GM23338 (cell line): ENCODE data around the gene COPS4. TPM values are rescaled to one million over a fixed set of nuclear protein-coding genes. Genes with fewer than 3 reads are reported as not detected.
"Not testable (repeated sequence)": the region's sequence is repeated elsewhere in the genome, so short reads cannot be mapped to it uniquely, and the experiment has no call there.

Experiments used
- ATAC-seq: fragments of 200-7000 bp; cut with Tn5 transposase; 3 replicates; pipeline ENCODE4 v1.9.1; 2020
- DNase-seq: peaks from one replicate; pipeline ENCODE4 v3.0.0-alpha.2; 2015; ENCODE audit warnings: low spot score
- H2AFZ ChIP-seq: fragments of 200-600 bp; sonication (generic); 2 replicates; pipeline ENCODE4 v1.8.0; 2016; ENCODE audit warnings: antibody characterized with exemption, mild to moderate bottlenecking, moderate library complexity
- H3F3A ChIP-seq: fragments of 200-600 bp; sonication (generic); replicated peaks from 2 replicates; pipeline ENCODE4 v1.8.0; 2017; ENCODE audit warnings: antibody characterized with exemption, mixed run types, low read depth
- H3K27ac ChIP-seq: fragments of 200-600 bp; sonication (generic); 2 replicates; pipeline ENCODE4 v1.6.1; 2016; ENCODE audit warnings: low read depth
- H3K27me3 ChIP-seq: fragments of 200-600 bp; sonication (generic); 2 replicates; pipeline ENCODE4 v1.8.0; 2016; ENCODE audit warnings: mild to moderate bottlenecking, mixed run types, moderate library complexity; ENCODE audit not compliant: insufficient read depth
- H3K36me3 ChIP-seq: fragments of 200-600 bp; sonication (generic); 2 replicates; pipeline ENCODE4 v1.8.0; 2016; ENCODE audit warnings: mild to moderate bottlenecking; ENCODE audit not compliant: insufficient read depth
- H3K4me1 ChIP-seq: fragments of 200-600 bp; sonication (generic); 2 replicates; pipeline ENCODE4 v1.8.0; 2016; ENCODE audit warnings: mild to moderate bottlenecking, moderate library complexity; ENCODE audit not compliant: insufficient read depth
- H3K4me2 ChIP-seq: fragments of 200-600 bp; sonication (generic); 2 replicates; pipeline ENCODE4 v1.7.1; 2017; ENCODE audit warnings: mixed run types
- H3K4me3 ChIP-seq: fragments of 200-600 bp; sonication (generic); 2 replicates; pipeline ENCODE4 v1.6.1; 2016; ENCODE audit warnings: mixed run types
- H3K79me2 ChIP-seq: fragments of 200-600 bp; sonication (generic); replicated peaks from 2 replicates; pipeline ENCODE4 v1.8.0; 2017; ENCODE audit warnings: mild to moderate bottlenecking; ENCODE audit not compliant: insufficient read depth
- H3K9me2 ChIP-seq: fragments of 200-600 bp; sonication (generic); 2 replicates; pipeline ENCODE4 v1.8.0; 2017; ENCODE audit not compliant: insufficient read depth
- H4K20me1 ChIP-seq: fragments of 200-600 bp; sonication (generic); replicated peaks from 2 replicates; pipeline ENCODE4 v1.8.0; 2017; ENCODE audit warnings: mild to moderate bottlenecking; ENCODE audit not compliant: insufficient read depth
- H3K27ac Mint-ChIP-seq: 2 replicates; pipeline ENCODE4 v1.8.0; 2020; ENCODE audit warnings: inconsistent platforms, mild to moderate bottlenecking, moderate library complexity, mixed read lengths
- H3K27me3 Mint-ChIP-seq: 3 replicates; pipeline ENCODE4 v1.8.0; 2022; ENCODE audit warnings: low read depth, mild to moderate bottlenecking, moderate library complexity, mixed read lengths, inconsistent platforms; ENCODE audit not compliant: insufficient read depth, poor library complexity
- H3K36me3 Mint-ChIP-seq: 3 replicates; pipeline ENCODE4 v1.8.0; 2021; ENCODE audit warnings: low read depth, mild to moderate bottlenecking, inconsistent platforms, moderate library complexity, mixed read lengths
- H3K4me1 Mint-ChIP-seq: 3 replicates; pipeline ENCODE4 v1.8.0; 2020; ENCODE audit warnings: mild to moderate bottlenecking, inconsistent platforms, mixed read lengths
- H3K4me3 Mint-ChIP-seq: 3 replicates; pipeline ENCODE4 v1.8.0; 2021; ENCODE audit warnings: moderate library complexity, mild to moderate bottlenecking, inconsistent platforms, mixed read lengths
- H3K9me3 Mint-ChIP-seq: 3 replicates; pipeline ENCODE4 v1.8.0; 2020; ENCODE audit warnings: moderate library complexity, mild to moderate bottlenecking, inconsistent platforms, mixed read lengths
- CREB1 ChIP-seq: fragments of 250-450 bp; sonication (Bioruptor Pico); IDR thresholded peaks from 2 replicates; pipeline ENCODE4 v1.5.0; 2020; ENCODE audit warnings: low read depth, mild to moderate bottlenecking, moderate library complexity
- CTCF ChIP-seq, 2 experiments: fragments of 200-600 bp in 1 of 2; sonication (generic) in 1 of 2; conservative IDR thresholded peaks; 2 replicates each; pipeline versions ENCODE4 v1.5.1 to v1.6.1; 2016 to 2017; ENCODE audit warnings: antibody characterized with exemption in 2 of 2, low read depth in 2 of 2, mild to moderate bottlenecking in 2 of 2, moderate library complexity in 1 of 2
- ETS1 ChIP-seq: IDR thresholded peaks from 2 replicates; pipeline ENCODE4 v1.6.1; 2016; ENCODE audit warnings: antibody characterized with exemption
- REST ChIP-seq: IDR thresholded peaks from one replicate; pipeline ENCODE4 v1.6.1; 2018; ENCODE audit warnings: antibody characterized with exemption; ENCODE audit not compliant: unreplicated experiment
- polyA plus RNA-seq: library from polyadenylated mRNA; unstranded; fragments of >200 nt; fragmentation: Nextera tagmentation; extraction: Ambion mirVana; gene quantifications from 2 replicates; pipeline ENCODE4 v1.2.1, GENCODE V29; 2016
- total RNA-seq: library from RNA; depleted of rRNA; stranded (reverse); fragments of >200 nt; shearing (Covaris generic); gene quantifications from 2 replicates; pipeline ENCODE4 v1.2.3, GENCODE V29; 2014

Gene COPS4
- total and polyA plus RNA-seq, 2 experiments from 2014 or later = 23.7 to 46.6 TPM

GRCh38 chr4:83034630-83035494 lies at the start of gene COPS4 (continued):
- peak; percentile 68 for TF ChIP-seq ETS1

- not testable (repeated sequence) for H3K36me3 Mint-ChIP-seq, H3K27ac Mint-ChIP-seq, H3K4me1 ChIP-seq, H3K4me1 Mint-ChIP-seq, ATAC-seq, H3K4me3 Mint-ChIP-seq, H3K36me3 ChIP-seq, H3K79me2 ChIP-seq, H3K4me2 ChIP-seq, H3K27ac ChIP-seq, H4K20me1 ChIP-seq, H3K4me3 ChIP-seq, DNase-seq, H3K27me3 ChIP-seq, H3K9me3 Mint-ChIP-seq, H3K9me2 ChIP-seq, H3F3A ChIP-seq, H2AFZ ChIP-seq, H3K27me3 Mint-ChIP-seq
Measured at GRCh38 chr4:82987519-82987918, 47.5 kb upstream of the COPS4 start.

GRCh38 chr4:82988323-82988832 lies 46.6 kb upstream of the COPS4 start:
- DNase-seq (no peak), ATAC-seq (no peak)
- no peak overlapping the region for H3K4me3 Mint-ChIP-seq
- no peaks in the 10 kb centered on the region for H3F3A ChIP-seq
- no peaks in the 10 kb centered on the region for H3K27me3 ChIP-seq
- H3K27me3 Mint-ChIP-seq = peaks cover 4% of the 10 kb centered on the region
- H3K27ac Mint-ChIP-seq = no peak overlapping the region
- H3K4me2 ChIP-seq = no peak overlapping the region
- H3K9me2 ChIP-seq = no peaks in the 10 kb centered on the region
- peaks cover 3% of the 10 kb centered on the region; the same call in 2 of the 3 replicates for H3K36me3 Mint-ChIP-seq
- H3K79me2 ChIP-seq = 0 out of 2 replicates have a peak, but pooled peaks cover 7% of the 10 kb centered on the region
- H4K20me1 ChIP-seq = no peaks in the 10 kb centered on the region
- no peaks in the 10 kb centered on the region for H3K9me3 Mint-ChIP-seq
- no peaks in the 10 kb centered on the region for H3K36me3 ChIP-seq
- H3K4me1 ChIP-seq = no peaks in the 10 kb centered on the region
- TF ChIP-seq CTCF (conservative IDR thresholded peaks at IDR 0.05; ENCODE audit: low read depth in 2 of 2) (no peak), REST (no peak), ETS1 (no peak), CREB1 (CRISPR knock-in tag) (no peak)
- H3K4me1 Mint-ChIP-seq = no peaks in the 10 kb centered on the region
- H2AFZ ChIP-seq = no peak overlapping the region
- H3K4me3 ChIP-seq = no peak overlapping the region
- no peak overlapping the region for H3K27ac ChIP-seq
